Mammary epithelial cell (primary cell): ENCODE results near the gene ACADVL.

Source experiments
- EZH2 ChIP-seq: IDR thresholded peaks from 2 replicates; pipeline ENCODE4 v1.6.1; 2012; ENCODE audit warnings: low read length, inconsistent platforms, borderline replicate concordance
- TF ChIP-seq, protein P1 (sequence below), 2 donors: IDR thresholded peaks in 1 of 2; conservative IDR thresholded peaks in 1 of 2; 2 replicates each; pipeline ENCODE4 v1.5.1; 2011 to 2012; ENCODE audit warnings: inconsistent platforms in 2 of 2, low read length in 2 of 2, mild to moderate bottlenecking in 2 of 2, control low read depth in 1 of 2, low read depth in 1 of 2; ENCODE audit not compliant: insufficient read depth in 1 of 2; ENCODE audit errors: extremely low read depth in 1 of 2

DNA sequence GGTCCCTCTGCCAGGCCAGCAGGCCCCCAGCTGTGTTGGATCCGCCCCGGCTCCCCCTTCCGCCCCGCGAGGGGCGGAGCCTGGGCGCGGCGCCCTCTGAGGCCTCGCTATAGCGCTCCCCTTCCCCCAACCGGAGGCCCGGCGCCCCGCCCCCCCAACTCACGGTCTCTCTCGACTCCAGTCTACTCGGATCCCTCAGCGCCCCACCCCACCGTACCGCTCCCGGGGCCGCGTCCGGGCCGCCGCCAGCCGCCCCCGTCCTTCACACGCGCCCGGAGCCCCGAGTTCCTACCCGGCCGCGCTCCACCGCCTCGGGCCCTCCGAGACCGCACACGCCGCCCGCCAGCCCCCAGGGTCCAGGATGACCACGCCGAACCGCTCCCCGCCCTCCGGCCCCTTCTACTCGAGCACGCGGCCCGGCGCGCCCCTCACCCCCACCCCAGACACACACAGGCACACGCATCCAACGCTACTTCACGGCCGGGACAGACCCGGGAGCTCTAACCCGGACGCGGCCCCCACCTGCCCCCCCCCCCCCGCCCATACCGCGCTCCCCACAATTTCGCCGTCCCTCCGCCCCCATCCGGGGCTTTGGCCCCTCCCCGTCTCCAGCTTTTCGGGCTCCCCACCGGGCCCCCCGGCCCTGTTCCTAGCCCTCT is 18.2 kb downstream of the ACADVL start:
- TF ChIP-seq, protein P1, sequence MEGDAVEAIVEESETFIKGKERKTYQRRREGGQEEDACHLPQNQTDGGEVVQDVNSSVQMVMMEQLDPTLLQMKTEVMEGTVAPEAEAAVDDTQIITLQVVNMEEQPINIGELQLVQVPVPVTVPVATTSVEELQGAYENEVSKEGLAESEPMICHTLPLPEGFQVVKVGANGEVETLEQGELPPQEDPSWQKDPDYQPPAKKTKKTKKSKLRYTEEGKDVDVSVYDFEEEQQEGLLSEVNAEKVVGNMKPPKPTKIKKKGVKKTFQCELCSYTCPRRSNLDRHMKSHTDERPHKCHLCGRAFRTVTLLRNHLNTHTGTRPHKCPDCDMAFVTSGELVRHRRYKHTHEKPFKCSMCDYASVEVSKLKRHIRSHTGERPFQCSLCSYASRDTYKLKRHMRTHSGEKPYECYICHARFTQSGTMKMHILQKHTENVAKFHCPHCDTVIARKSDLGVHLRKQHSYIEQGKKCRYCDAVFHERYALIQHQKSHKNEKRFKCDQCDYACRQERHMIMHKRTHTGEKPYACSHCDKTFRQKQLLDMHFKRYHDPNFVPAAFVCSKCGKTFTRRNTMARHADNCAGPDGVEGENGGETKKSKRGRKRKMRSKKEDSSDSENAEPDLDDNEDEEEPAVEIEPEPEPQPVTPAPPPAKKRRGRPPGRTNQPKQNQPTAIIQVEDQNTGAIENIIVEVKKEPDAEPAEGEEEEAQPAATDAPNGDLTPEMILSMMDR (conservative IDR thresholded peaks at IDR 0.05 in 1 of 2, IDR thresholded peaks at IDR 0.05 in 1 of 2; ENCODE audit: extremely low read depth in 1 of 2, insufficient read depth in 1 of 2, low read depth in 1 of 2, low read length in 2 of 2): no peak
- no peak for TF ChIP-seq EZH2
